Right kidney (tissue), 1 donor: ENCODE results near the gene PEX10.

Experiments used
- DNase-seq: peaks from one replicate; pipeline ENCODE4 v3.0.0-alpha.2; 2016

PEX10 gene

DNA sequence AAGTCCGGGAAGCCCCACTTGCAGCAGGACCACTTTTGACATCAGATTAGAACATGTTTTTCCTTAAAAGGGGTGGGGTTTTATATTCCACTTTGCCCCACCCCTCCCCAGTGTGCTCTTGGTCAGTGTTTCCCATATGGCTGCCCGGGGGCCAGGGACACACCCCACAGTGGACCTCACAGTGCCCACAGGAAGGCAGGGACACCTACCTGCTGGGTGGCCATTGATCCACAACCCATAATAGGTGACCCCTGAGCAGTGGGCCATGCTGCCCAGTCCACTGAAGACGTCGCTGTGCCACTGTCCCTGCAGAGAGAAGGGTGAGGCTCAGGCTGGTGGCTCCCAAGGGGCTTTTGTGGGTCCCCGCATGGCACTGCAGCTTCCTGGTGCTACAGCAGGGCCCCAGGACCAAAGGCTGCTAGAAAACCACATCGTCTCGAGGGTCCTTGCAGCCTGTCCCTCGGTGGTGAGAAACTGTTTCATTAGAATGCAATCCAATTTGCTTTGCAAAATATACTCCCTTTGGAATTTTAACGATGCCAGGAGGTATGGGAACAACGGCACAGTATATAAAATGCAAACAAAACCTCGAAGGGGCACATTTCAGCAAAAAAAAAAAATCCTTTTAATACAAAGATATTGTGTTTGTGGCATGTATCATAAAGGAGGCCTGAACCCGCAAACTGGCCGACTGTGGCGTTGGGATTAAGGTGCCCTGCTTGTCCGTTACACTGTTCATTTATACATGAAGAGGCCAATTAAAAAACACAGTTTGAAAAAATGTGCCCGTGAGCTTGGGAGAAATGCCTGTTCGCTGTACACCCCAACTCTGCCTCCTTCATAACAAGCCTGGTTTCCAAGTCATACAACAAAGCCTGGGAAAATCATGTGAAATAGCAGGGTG lies 37.9 kb downstream of the PEX10 start:
- DNase-seq, result no peak

DNA sequence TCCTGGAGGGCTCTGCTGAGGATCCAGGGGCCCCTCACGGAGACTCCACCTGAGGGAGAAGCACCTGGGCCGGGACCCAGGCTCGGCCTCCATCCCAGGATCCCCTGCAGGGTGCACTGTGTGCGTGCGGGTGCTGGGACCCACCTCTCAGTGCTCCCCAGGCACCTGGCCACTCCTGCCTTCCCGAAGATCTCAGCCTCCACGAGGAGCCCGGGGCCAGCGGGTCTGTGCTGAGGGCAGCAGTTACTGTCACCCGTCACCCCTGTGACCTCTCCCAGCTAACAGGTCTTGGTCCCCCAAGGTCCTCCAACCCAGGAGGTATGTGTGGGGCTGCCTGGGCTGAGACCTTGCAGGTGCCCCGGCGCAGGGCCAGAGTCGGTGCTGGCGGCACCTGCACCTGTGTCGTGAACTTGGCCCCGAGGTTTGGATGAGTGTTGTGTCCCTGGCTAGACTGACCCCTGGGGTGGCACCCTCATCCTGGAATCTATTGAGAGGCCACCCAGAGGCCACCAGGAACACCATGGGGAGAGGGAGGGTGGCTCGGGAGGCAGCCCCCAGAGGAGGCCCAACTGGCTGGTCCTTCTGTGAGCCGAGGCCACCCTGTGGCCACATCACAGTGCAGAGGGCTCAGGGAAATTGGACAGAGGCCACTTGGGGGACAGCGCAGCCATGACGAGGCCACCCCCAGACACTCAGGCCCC lies 38.7 kb downstream of the PEX10 start:
- no peak for DNase-seq

DNA sequence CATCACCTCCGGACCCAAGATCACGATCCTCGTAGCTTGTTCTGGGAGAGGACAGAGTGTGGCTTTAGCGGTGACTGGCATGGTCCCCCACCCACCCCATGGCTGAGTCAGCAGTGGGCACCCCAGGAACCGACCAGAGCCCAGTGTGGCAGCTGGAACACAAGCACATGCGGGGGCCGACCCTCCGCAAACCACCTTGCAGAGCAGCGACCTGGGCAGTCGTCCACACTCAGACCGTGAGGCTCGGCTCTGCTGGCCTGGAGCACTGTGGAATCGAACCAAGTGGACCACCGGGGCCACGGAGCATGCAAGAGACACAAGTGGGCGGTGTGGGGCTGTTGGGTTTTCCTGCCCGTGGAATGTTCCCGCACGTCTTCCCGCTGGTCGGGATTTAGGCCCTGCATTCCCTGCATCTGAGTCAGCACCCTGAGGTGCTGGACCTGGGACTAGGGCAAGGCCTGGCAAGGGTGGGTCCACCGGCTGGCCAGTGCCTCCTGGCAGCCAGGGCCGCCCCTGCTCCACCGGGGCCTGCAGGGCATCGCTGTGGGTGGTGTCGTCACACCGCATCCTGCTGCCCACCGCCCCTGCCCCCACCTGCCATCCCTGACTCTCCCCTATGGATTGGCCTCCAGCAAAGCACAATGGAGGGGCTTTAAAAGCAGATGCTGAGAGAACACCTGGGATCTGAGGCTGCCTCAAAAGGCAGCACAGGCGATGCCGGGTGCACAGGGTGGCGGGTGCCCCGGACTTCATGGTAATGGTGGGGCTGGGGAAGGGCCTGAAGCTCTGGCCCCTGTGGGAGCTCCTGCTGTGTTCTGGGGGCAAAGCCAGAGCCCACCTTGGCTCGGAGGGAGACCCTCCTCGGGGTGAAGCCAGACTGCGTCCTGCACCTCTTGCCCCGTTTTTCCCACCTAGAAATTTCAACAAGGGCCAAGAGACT lies 39.5 kb downstream of the PEX10 start:
- no peak for DNase-seq

DNA sequence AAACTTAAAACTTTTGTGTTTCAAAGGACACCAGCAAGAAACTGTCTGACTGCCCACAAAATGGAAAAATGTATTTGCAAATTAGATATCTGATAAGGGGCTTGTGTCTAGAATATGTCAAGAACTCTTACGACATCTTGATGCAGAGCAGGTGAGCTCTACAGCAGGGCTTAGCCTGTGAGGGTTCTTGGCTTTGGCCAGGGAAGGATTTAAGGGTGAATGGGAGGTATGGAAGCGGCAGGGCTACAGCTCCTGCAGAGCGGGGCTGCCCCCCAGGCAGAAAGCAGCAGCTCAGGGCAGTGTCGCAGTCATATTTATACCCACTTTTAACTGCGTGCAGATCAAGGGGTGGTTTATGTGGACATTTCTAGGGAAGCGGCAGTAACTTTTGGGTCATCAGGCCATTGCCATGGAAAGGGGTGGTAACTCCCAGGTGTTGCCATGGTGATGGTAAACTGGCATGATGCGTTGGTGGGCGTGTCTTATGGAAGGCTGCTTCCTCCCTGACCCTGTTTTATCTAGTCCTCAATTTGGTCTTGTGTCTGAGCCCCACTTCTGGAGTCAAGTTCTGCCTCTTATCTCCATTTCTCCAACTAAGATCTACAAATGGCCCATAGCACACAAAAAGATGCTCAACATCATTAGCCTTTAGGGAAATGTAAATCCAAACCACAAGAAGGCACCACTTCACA lies 44.2 kb downstream of the PEX10 start:
- DNase-seq, result no peak

DNA sequence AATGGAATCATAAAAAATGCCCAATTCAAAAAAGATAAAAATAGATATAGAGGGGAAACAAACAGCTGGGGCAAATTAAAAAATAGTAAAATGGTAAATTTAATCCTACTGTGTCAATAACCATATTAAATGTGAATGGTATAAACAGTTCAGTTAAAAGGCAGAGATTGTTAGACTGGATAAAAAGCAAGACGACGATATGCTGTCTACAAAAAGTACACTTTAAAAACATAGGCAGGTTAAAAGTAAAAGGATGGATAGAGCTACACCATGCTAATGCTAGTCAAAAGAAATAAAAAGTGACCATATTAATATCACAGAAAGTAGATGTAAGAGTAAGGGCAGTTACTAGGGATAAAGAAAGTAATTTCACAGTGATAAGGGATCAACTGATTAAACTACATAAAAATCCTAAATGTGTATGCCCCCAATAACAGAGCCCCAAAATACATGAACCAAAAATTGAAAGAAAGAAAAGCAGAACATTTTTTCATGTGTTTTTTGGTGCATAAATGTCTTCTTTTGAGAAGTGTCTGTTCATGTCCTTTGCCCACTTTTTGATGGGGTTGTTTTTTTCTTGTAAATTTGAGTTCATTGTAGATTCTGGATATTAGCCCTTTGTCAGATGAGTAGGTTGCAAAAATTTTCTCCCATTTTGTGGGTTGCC lies 48.4 kb downstream of the PEX10 start:
- no peak for DNase-seq

DNA sequence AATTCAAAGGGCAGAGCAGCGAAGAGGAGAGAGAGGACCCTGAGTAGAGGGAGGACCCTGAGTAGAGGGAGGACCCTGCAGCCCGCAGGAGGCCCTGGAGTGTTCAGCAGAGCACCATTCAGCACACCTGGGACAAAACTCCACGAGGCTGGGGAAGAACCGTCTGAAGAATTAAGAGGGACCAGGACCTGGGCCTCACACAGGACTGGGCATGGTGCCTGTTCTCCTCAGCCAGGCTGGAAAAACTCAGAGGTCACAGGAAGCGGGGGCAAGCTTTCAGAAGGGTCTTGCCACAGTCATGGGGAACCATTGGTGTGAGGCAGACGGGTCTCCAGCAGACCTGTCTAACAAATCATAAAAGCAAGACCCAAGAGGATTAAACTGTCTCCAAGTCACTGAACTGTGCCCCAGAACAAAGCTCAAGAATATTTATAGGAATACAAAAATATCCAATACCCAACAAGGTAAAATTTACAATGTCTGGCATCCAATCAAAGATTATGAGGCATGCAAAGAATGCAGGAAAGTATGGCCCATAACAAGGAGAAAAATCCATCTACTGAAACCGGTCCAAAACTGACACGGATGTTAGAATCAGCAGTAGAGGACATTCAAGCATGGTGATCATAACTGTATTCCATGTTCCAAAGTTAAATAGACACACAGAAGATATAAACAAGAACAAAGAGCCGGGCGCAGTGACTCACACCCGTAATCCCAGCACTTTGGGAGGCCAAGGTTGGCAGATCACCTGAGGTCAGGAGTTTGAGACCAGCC lies 51.6 kb downstream of the PEX10 start:
- no peak for DNase-seq

DNA sequence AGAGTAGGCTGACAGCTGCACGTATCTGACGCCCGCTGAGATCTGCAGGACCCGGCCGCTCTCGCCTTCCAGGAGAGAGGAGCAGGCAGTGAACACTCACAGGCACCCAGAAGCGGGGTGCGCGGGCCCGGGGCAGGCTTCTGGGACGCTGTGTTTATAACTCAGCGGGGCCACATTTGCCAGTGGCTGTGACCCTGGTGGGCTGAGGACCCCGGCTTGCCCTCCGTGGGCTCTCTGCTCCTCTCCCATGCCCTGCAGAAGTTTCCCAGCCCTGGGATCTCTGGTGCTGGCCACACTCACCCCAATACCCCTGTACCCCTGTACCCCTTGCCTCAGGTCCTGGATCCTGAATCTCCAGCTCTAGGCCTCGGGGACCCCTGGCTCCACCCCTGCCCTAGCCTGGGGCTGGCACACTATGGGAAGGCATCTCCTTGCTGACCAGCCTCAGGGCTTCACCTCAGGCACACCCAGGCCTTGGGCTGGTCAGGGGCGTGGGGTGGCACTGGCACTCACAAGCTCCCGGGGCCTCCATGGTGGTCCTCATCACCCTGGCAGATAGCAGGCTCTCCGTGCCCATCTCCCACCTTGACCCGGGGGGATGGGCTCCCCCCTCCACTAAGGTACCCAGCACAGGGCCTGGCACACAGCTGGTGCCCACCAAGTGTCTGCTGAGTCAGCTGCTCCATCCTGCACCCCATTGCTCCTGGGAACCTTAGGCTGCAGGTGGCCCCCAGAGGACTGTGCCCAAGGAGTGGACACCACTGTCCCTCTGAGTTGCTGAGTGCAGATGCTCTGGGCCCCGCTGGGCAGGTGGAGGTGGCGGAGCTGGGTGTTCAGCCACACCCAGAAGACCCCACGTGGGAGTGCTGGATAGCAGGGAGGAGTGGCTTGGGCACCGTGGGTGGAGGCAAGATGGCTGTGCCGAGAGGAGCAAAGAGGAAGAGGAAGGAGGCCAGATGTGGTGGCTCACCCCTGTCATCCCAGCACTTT lies 53.4 kb downstream of the PEX10 start:
- DNase-seq, result no peak

DNA sequence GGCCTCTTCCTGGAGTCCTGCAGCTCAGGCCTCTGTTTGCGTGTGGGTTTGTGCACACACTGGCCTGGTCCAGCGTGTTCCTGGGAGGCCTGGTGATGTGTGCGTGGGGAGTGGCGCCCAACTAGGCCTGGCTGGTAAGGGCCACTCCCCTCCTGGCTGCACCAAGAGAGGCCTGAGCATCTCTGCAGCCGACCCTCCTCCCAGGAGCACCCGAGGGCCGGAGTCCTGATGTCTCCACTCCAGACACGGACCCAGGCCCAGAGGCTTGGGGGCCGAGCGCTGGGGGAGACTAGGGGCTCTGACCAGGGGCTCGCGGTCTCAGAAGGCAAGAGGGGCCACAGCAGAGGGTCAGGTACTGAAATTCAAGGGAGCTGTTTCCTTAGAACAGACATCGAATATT lies 54.3 kb downstream of the PEX10 start:
- DNase-seq, result no peak

DNA sequence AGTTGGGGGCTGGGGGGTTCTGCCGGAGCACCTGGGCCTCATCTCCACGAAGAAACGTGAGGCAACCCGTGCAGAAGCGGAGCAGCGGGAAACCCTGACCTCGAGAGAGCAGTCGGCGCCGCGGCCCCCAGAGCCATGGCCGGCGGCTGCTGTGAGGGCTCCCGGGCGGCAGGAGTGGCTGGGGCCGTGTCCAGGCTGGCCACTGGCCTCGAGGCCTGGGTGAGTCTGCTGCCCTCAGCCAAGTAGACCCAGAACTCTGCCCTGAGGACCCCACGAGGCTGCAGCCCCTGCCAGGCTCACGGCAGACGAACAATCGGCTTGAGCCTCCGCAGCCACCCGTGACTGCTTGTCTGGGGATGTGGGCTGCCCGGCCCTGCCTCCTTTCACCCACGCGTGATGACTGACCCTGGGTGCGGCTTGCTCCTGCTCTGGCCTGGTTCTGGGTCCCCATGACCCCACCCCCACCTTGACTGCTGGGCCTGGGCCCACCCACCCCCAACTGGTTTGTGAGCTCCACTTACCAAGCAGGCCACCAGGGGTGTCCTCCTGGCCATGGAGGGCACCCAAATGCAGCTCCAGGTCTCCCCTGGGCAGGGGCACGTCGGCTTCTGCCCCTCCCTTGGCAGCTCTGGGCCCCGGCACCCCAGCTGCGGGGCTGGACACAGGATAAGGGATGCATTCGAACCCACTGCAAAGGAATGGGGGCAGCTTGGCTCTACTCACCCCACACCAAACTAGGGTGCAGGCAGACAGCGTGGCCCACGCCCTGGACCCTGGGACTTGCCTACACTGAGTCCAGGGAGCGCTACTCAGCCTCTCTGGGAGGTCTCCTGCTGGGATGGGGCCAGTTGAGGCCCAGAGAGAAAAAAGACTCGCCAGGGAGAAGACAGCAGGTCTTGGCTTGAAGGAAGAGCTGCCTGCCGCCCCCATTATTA lies 55.2 kb downstream of the PEX10 start:
- no peak for DNase-seq

DNA sequence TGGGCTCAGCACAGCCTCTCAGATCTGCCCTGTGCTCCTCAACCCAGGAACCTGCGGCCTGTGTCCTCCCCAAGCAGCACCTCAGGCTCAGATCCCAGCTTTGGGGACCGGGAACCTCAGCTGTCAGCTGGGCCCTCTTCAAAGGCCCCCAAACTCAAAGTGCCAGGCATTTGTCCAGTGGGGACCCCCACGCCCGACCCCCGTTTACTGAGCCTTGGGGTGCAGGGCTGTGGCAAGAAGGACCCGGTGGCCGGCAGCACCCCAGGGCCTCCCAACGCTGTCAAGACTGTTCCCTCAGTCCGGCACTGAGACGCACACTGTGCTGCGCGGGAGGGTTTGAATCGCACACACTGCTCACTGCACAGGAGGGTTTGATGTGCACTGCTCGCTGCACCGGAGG lies 56.0 kb downstream of the PEX10 start:
- no peak for DNase-seq

DNA sequence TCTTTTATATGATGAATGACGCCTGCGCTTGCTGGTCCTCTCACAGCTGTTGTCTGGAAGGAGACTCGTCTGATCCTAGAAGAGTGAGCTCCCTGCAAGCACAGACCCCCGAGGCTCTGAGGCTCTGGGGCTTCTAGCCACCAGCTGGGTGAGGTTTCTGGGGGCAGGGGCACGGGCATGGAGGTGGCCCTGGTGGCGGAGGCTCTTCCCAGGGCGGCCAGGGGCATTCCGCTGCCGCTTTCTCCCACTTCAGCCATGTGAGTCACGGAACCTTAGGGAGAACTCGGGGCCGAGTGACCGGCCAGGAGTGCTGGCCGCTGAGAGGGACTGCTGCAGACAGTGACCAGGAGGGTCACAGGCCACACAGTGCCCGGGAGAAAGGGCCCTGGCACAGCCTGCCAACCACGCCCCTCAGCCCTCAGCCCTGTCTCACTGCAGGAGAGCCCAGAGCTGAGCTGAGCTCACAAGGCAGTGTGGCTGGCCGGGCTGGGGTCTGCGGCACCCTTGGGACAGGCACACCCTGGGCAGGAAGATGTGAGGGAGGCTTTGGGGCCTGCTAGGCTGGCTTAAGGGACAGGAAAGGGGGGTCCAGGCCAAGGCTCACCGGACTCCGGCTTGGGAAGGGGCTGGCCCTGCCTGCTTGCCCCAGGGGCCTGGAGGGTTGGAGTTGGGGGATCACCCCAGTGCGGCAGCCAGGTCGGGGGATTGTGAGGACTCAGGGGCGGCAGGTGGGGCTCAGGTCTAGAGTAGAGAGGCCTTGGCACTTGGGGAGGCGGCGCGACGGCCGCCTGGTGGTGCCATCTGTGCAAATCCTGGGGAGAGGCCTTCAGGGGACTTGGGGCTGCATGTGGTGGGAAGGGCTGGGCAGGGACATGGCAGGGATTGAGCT lies 56.7 kb downstream of the PEX10 start:
- no peak for DNase-seq

DNA sequence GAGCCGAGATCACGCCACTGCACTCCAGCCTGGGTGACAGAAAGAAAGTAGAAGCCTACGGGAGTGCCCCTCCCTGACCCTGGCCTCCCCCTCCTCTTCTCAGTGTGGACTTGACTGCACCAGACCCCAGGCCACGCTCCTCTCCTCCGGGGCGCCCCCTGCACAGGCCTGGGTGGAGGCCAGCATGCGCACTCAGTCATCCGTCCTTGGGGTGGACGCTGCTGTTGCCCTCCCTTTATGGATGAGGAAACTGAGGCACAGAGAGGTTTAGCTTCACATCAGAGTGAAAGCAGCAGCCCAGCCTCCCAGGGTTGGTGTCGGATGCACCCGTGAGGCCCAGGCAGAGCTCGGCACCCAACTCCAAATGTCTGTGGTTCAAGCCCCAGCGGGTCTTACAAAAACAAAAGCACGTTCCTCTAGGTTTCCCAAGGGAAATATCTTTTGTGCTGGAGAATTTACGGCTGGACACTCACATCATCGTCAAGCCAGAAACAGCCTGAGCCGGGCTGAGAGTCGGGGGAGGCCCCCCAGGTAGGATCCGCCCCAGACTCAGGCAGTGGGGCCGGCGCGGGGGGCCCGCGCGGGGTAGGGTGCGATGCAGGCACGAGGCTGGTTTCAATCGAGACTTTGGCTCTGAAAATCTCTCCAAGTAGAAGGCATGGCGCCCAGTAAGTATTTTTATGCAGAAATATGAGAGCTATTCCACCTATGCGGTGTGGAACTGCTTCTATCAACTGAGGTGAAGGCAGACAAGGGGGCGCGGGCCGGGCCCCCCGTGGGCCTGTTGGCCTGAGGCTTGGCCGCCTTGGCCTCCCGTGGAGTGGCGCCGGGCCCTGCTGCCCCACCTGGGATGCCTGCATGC lies 57.6 kb downstream of the PEX10 start:
- no peak for DNase-seq
